SK-N-SH treated with all-trans-retinoic acid at 6 μM for 48 hours (cell line): ENCODE measurements around the gene CMTM7.

Experiments used
- ARNTL ChIP-seq: fragments of 450-650 bp; formaldehyde crosslinking; IDR thresholded peaks from 2 replicates; pipeline ENCODE4 v1.5.0; 2020; ENCODE audit warnings: low read depth, mild to moderate bottlenecking, moderate library complexity, borderline replicate concordance
- CSDC2 ChIP-seq: fragments of 250-450 bp; sonication (Bioruptor Pico); IDR thresholded peaks from 2 replicates; pipeline ENCODE4 v1.5.0; 2020; ENCODE audit warnings: mild to moderate bottlenecking, moderate library complexity
- ISL1 ChIP-seq: fragments of 250-450 bp; sonication (Bioruptor Pico); IDR thresholded peaks from 2 replicates; pipeline ENCODE4 v2.1.2; 2022; ENCODE audit warnings: mild to moderate bottlenecking, moderate library complexity
- SNAI2 ChIP-seq: fragments of 250-450 bp; sonication (Bioruptor Pico); IDR thresholded peaks from 2 replicates; pipeline ENCODE4 v1.5.0; 2020; ENCODE audit warnings: mild to moderate bottlenecking, moderate library complexity
- TOX ChIP-seq: fragments of 250-450 bp; sonication (Bioruptor Pico); IDR thresholded peaks from 2 replicates; pipeline ENCODE4 v1.8.0; 2021; ENCODE audit warnings: mild to moderate bottlenecking, moderate library complexity, borderline replicate concordance
- ZFP3 ChIP-seq: fragments of 250-450 bp; sonication (Bioruptor Pico); IDR thresholded peaks from 2 replicates; pipeline ENCODE4 v1.5.0; 2020; ENCODE audit warnings: mild to moderate bottlenecking, moderate library complexity
- TF ChIP-seq, protein P1 (sequence below): fragments of 250-450 bp; sonication (Bioruptor Pico); IDR thresholded peaks from 2 replicates; pipeline ENCODE4 v1.8.0; 2021; ENCODE audit warnings: low read depth, mild to moderate bottlenecking, moderate library complexity, borderline replicate concordance

GRCh38 chr3:32469151-32469874, 77.7 kb downstream of the CMTM7 start:
- TF ChIP-seq SNAI2 (CRISPR knock-in tag) (no peak), TOX (no peak), ZFP3 (CRISPR knock-in tag) (no peak), ISL1 (CRISPR knock-in tag) (no peak), CSDC2 (CRISPR knock-in tag) (no peak), ARNTL (CRISPR knock-in tag) (no peak)
- TF ChIP-seq, protein P1, sequence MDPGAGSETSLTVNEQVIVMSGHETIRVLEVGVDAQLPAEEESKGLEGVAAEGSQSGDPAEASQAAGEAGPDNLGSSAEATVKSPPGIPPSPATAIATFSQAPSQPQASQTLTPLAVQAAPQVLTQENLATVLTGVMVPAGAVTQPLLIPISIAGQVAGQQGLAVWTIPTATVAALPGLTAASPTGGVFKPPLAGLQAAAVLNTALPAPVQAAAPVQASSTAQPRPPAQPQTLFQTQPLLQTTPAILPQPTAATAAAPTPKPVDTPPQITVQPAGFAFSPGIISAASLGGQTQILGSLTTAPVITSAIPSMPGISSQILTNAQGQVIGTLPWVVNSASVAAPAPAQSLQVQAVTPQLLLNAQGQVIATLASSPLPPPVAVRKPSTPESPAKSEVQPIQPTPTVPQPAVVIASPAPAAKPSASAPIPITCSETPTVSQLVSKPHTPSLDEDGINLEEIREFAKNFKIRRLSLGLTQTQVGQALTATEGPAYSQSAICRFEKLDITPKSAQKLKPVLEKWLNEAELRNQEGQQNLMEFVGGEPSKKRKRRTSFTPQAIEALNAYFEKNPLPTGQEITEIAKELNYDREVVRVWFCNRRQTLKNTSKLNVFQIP, result no peak
